ENCODE results near the gene BTBD6.

- TF ChIP-seq CTCF (IDR thresholded peaks at IDR 0.05; ENCODE audit: insufficient read depth, low read length, poor library complexity, severe bottlenecking) (no peak), EZH2phosphoT487 (conservative IDR thresholded peaks at IDR 0.05; ENCODE audit: low read length) (no peak)
Observed at GRCh38 chr14:105228562-105228961, 19.8 kb upstream of the BTBD6 start.

All from SU-DHL-6 (cell line).